ENCODE measurements around the gene MRGPRG. TPM values are rescaled to one million over a fixed set of nuclear protein-coding genes. Genes with fewer than 3 reads are reported as not detected.

Gene MRGPRG
- total RNA-seq, 1 experiment from 2014 or later, result not detected

DNA sequence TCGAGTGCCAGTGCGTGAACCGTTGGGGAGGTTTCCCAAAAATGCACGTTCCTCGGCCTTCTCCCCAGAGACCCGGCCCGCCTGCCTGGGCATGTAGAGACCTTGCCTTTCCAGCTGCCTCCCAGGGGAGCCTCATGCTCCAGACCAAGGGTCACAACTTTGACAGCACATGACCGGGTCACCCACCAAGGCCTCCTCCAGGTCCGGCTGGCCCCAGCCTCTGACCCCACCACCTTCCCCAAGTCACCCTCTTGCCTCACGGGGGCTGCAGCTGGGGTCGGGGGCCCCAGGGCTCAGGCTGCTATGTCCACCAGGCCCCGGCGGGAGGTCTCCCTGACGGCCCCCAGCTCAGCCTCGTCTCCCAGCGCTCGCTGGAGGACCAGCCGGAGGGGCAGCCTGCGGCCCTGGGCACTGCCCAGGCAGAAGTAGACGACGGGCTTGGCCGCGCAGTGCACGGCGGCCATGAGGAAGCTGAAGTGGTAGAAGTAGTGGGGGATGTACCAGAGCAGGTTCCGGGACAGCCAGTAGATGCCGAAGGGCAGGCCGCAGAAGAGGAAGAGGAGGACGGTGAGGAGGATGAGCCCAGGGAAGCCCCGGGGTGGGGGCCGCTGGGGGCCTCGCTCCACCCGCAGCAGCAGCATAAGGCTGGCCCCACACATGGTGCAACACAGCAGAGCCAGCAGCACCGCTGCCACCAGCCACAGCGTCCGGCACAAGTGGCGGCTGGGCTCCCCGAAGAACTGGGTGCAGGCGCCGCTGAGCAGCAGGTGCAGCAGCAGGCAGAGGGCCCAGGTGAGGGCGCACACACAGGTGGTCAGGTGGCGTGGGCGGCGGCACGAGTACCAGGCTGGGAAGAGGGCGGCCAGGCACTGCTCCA lies 9.2 kb upstream of the MRGPRG start:
- Mint-ChIP-seq H3K36me3 (no peaks in the 10 kb centered on the region), H3K27me3 (ENCODE audit: low read depth) (no peaks in the 10 kb centered on the region), H3K4me1 (peaks cover 28% of the 10 kb centered on the region), H3K9me3 (no peaks in the 10 kb centered on the region), H3K4me3 (no peak overlapping the region), H3K27ac (no peak overlapping the region)
- ChIA-PET CTCF (no interaction called here), POLR2A (no interaction called here)
- no peak for ATAC-seq
- TF ChIP-seq PRRX2 (CRISPR knock-in tag; IDR thresholded peaks at IDR 0.05) (no peak), ZBTB21 (CRISPR knock-in tag; IDR thresholded peaks at IDR 0.05; ENCODE audit: borderline replicate concordance) (no peak), SMAD4 (CRISPR knock-in tag; IDR thresholded peaks at IDR 0.05) (no peak), ZNF423 (CRISPR knock-in tag; IDR thresholded peaks at IDR 0.05) (no peak), ZNF121 (CRISPR knock-in tag; IDR thresholded peaks at IDR 0.05) (no peak), FOXJ3 (CRISPR knock-in tag; IDR thresholded peaks at IDR 0.05; ENCODE audit: borderline replicate concordance) (no peak), JAZF1 (CRISPR knock-in tag; IDR thresholded peaks at IDR 0.05) (no peak), SMAD3 (CRISPR knock-in tag; IDR thresholded peaks at IDR 0.05; ENCODE audit: borderline replicate concordance) (no peak), ZNF396 (CRISPR knock-in tag; IDR thresholded peaks at IDR 0.05; ENCODE audit: borderline replicate concordance) (no peak)
- TF ChIP-seq, protein P1, sequence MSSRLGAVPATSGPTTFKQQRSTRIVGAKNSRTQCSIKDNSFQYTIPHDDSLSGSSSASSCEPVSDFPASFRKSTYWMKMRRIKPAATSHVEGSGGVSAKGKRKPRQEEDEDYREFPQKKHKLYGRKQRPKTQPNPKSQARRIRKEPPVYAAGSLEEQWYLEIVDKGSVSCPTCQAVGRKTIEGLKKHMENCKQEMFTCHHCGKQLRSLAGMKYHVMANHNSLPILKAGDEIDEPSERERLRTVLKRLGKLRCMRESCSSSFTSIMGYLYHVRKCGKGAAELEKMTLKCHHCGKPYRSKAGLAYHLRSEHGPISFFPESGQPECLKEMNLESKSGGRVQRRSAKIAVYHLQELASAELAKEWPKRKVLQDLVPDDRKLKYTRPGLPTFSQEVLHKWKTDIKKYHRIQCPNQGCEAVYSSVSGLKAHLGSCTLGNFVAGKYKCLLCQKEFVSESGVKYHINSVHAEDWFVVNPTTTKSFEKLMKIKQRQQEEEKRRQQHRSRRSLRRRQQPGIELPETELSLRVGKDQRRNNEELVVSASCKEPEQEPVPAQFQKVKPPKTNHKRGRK (CRISPR knock-in tag; IDR thresholded peaks at IDR 0.05; ENCODE audit: borderline replicate concordance), result no peak
- TF ChIP-seq, protein P2, sequence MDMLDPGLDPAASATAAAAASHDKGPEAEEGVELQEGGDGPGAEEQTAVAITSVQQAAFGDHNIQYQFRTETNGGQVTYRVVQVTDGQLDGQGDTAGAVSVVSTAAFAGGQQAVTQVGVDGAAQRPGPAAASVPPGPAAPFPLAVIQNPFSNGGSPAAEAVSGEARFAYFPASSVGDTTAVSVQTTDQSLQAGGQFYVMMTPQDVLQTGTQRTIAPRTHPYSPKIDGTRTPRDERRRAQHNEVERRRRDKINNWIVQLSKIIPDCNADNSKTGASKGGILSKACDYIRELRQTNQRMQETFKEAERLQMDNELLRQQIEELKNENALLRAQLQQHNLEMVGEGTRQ (CRISPR knock-in tag; IDR thresholded peaks at IDR 0.05), result no peak
- TF ChIP-seq, protein P3, sequence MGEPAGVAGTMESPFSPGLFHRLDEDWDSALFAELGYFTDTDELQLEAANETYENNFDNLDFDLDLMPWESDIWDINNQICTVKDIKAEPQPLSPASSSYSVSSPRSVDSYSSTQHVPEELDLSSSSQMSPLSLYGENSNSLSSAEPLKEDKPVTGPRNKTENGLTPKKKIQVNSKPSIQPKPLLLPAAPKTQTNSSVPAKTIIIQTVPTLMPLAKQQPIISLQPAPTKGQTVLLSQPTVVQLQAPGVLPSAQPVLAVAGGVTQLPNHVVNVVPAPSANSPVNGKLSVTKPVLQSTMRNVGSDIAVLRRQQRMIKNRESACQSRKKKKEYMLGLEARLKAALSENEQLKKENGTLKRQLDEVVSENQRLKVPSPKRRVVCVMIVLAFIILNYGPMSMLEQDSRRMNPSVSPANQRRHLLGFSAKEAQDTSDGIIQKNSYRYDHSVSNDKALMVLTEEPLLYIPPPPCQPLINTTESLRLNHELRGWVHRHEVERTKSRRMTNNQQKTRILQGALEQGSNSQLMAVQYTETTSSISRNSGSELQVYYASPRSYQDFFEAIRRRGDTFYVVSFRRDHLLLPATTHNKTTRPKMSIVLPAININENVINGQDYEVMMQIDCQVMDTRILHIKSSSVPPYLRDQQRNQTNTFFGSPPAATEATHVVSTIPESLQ (CRISPR knock-in tag; IDR thresholded peaks at IDR 0.05), result no peak
- TF ChIP-seq, protein P4, sequence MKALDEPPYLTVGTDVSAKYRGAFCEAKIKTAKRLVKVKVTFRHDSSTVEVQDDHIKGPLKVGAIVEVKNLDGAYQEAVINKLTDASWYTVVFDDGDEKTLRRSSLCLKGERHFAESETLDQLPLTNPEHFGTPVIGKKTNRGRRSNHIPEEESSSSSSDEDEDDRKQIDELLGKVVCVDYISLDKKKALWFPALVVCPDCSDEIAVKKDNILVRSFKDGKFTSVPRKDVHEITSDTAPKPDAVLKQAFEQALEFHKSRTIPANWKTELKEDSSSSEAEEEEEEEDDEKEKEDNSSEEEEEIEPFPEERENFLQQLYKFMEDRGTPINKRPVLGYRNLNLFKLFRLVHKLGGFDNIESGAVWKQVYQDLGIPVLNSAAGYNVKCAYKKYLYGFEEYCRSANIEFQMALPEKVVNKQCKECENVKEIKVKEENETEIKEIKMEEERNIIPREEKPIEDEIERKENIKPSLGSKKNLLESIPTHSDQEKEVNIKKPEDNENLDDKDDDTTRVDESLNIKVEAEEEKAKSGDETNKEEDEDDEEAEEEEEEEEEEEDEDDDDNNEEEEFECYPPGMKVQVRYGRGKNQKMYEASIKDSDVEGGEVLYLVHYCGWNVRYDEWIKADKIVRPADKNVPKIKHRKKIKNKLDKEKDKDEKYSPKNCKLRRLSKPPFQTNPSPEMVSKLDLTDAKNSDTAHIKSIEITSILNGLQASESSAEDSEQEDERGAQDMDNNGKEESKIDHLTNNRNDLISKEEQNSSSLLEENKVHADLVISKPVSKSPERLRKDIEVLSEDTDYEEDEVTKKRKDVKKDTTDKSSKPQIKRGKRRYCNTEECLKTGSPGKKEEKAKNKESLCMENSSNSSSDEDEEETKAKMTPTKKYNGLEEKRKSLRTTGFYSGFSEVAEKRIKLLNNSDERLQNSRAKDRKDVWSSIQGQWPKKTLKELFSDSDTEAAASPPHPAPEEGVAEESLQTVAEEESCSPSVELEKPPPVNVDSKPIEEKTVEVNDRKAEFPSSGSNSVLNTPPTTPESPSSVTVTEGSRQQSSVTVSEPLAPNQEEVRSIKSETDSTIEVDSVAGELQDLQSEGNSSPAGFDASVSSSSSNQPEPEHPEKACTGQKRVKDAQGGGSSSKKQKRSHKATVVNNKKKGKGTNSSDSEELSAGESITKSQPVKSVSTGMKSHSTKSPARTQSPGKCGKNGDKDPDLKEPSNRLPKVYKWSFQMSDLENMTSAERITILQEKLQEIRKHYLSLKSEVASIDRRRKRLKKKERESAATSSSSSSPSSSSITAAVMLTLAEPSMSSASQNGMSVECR (CRISPR knock-in tag; IDR thresholded peaks at IDR 0.05; ENCODE audit: borderline replicate concordance), result no peak
- TF ChIP-seq, protein P5, sequence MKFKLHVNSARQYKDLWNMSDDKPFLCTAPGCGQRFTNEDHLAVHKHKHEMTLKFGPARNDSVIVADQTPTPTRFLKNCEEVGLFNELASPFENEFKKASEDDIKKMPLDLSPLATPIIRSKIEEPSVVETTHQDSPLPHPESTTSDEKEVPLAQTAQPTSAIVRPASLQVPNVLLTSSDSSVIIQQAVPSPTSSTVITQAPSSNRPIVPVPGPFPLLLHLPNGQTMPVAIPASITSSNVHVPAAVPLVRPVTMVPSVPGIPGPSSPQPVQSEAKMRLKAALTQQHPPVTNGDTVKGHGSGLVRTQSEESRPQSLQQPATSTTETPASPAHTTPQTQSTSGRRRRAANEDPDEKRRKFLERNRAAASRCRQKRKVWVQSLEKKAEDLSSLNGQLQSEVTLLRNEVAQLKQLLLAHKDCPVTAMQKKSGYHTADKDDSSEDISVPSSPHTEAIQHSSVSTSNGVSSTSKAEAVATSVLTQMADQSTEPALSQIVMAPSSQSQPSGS (CRISPR knock-in tag; IDR thresholded peaks at IDR 0.05; ENCODE audit: borderline replicate concordance, low read depth), result no peak
- TF ChIP-seq, protein P6, sequence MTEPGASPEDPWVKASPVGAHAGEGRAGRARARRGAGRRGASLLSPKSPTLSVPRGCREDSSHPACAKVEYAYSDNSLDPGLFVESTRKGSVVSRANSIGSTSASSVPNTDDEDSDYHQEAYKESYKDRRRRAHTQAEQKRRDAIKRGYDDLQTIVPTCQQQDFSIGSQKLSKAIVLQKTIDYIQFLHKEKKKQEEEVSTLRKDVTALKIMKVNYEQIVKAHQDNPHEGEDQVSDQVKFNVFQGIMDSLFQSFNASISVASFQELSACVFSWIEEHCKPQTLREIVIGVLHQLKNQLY (CRISPR knock-in tag; IDR thresholded peaks at IDR 0.05), result no peak
- peak; percentile 12 for DNase-seq (ENCODE audit: low spot score)
